GM12878 (cell line): Measurements from ENCODE around the gene FUZ. TPM values are rescaled to one million over a fixed set of nuclear protein-coding genes. Genes with fewer than 3 reads are reported as not detected.

Experiments used
- ATAC-seq: fragments of 200-7000 bp; cut with Tn5 transposase; 3 replicates; pipeline ENCODE4 v1.9.1; 2020; ENCODE audit warnings: mild to moderate bottlenecking, moderate library complexity
- BruUV-seq: library from RNA; stranded (reverse); fragments of 400-500 nt; replicated peaks from 2 replicates; lab custom pipeline; 2021; lab: Mats Ljungman, UMichigan
- CTCF ChIA-PET: fragments of 300-600 bp; sonication (Branson Sonifier 250); formaldehyde crosslinking; extraction: SDS; loops from one replicate; lab custom pipeline; 2021; ENCODE audit warnings: inconsistent platforms; lab: Yijun Ruan, JAX
- POLR2A ChIA-PET: fragments of 350-600 bp; formaldehyde crosslinking; extraction: SDS; loops from one replicate; lab custom pipeline; 2021; ENCODE audit warnings: inconsistent platforms; lab: Charles Lee
- RAD21 ChIA-PET: fragments of 300-600 bp; sonication (Branson Sonifier 250); formaldehyde crosslinking; loops from one replicate; lab custom pipeline; 2023; ENCODE audit warnings: antibody characterized with exemption; ENCODE audit not compliant: unreplicated experiment; lab: Charles Lee
- SMC1A ChIA-PET: fragments of 300-600 bp; sonication (Branson Sonifier 250); formaldehyde crosslinking; loops from one replicate; lab custom pipeline; 2023; ENCODE audit not compliant: unreplicated experiment, uncharacterized antibody; lab: Charles Lee
- DNase-seq: peaks from one replicate; pipeline ENCODE4 v3.0.0-alpha.2; 2011; ENCODE audit warnings: low read depth, low spot score
- FAIRE-seq: peaks from 3 replicates; lab custom pipeline; 2011; peaks lifted over from hg19 to GRCh38; lab: Jason Lieb, UNC
- H2AFZ ChIP-seq: 2 replicates; pipeline ENCODE4 v1.6.0; 2011; ENCODE audit warnings: low read depth, low read length, control low read depth; ENCODE audit not compliant: control insufficient read depth
- H3K27ac ChIP-seq: 2 replicates; pipeline ENCODE4 v1.5.1; 2011; ENCODE audit warnings: control low read depth; ENCODE audit not compliant: control insufficient read depth, insufficient read depth
- H3K27me3 ChIP-seq, 2 experiments: replicated peaks in 1 of 2; 2 replicates each; pipeline versions ENCODE4 v1.6.0 to v1.6.1; 2011; ENCODE audit warnings: low read length in 1 of 2; ENCODE audit not compliant: control insufficient read depth in 2 of 2, insufficient read depth in 2 of 2
- H3K36me3 ChIP-seq, 2 experiments: 2 replicates each; pipeline ENCODE4 v1.5.1; 2011; ENCODE audit warnings: low read length in 1 of 2; ENCODE audit not compliant: control insufficient read depth in 2 of 2, insufficient read depth in 2 of 2
- H3K4me1 ChIP-seq: 2 replicates; pipeline ENCODE4 v1.6.1; 2011; ENCODE audit warnings: mild to moderate bottlenecking, low read length, moderate library complexity, mixed read lengths; ENCODE audit not compliant: control insufficient read depth, insufficient read depth
- H3K4me2 ChIP-seq: 2 replicates; pipeline ENCODE4 v1.6.0; 2011; ENCODE audit warnings: control low read depth; ENCODE audit not compliant: control insufficient read depth, insufficient read depth
- H3K4me3 ChIP-seq: fragments of 200-600 bp; sonication (generic); 2 replicates; pipeline ENCODE4 v1.5.1; 2016
- H3K79me2 ChIP-seq: 2 replicates; pipeline ENCODE4 v1.6.0; 2011; ENCODE audit warnings: low read length; ENCODE audit not compliant: control insufficient read depth, insufficient read depth
- H3K9ac ChIP-seq: 2 replicates; pipeline ENCODE4 v1.8.0; 2011; ENCODE audit warnings: low read length, control low read depth, mixed read lengths; ENCODE audit not compliant: control insufficient read depth, insufficient read depth
- H3K9me3 ChIP-seq: replicated peaks from 3 replicates; pipeline ENCODE4 v1.5.1; 2011; ENCODE audit warnings: mild to moderate bottlenecking, low read length; ENCODE audit not compliant: control insufficient read depth, insufficient read depth
- H4K20me1 ChIP-seq: 2 replicates; pipeline ENCODE4 v1.6.0; 2011; ENCODE audit not compliant: control insufficient read depth, insufficient read depth
- ATF2 ChIP-seq: IDR thresholded peaks from 2 replicates; pipeline ENCODE4 v1.6.1; 2012; ENCODE audit warnings: low read length, inconsistent platforms
- WGBS: methylation state at CpG from one replicate; pipeline ENCODE4 v1.1.6; 2016; ENCODE audit warnings: low lambda C conversion rate; ENCODE audit not compliant: insufficient replicate concordance, insufficient coverage; ENCODE audit errors: missing lambda C conversion rate; 5-methylcytosine and 5-hydroxymethylcytosine counted together
- in situ Hi-C: fragments of 300-500 bp; cut with MboI; formaldehyde crosslinking; loops from 9 replicates; pipeline ENCODE4 v1.14.3; 2018; ENCODE audit warnings: mixed read lengths
- intact Hi-C: fragments of 100-400 bp; cut with micrococcal nuclease; formaldehyde crosslinking; loops from one replicate; pipeline ENCODE4 v1.14.2; 2022; ENCODE audit not compliant: unreplicated experiment
- polyA plus RNA-seq, 11 experiments: library from polyadenylated mRNA; depleted of rRNA in 4 of 11; unstranded in 6 of 11; stranded (reverse) in 5 of 11; fragments of >200 nt; fragmentation: Nextera tagmentation in 4 of 11; fragmentation: Illumina TruSeq in 1 of 11; extraction: Ambion mirVana in 4 of 11; extraction: Trizol in 1 of 11; gene quantifications; 1 replicate in 1 of 11; 2 replicates in 10 of 11; pipeline versions ENCODE4 v1.2.1 to v1.2.3, GENCODE V29; 2011 to 2016; ENCODE audit warnings: inconsistent platforms in 2 of 11, missing spikeins in 2 of 11, low read depth in 1 of 11
- total RNA-seq, 4 experiments: library from RNA; depleted of rRNA in 3 of 4; stranded (reverse); fragments of >200 nt in 3 of 4; fragmentation: Illumina TruSeq in 1 of 4; extraction: Trizol in 1 of 4; gene quantifications; 2 replicates each; pipeline versions ENCODE4 v1.2.1 to v1.2.3, GENCODE V29; 2013 to 2021
- TF ChIP-seq, protein P1 (sequence below): fragments of 450-650 bp; conservative IDR thresholded peaks from 2 replicates; pipeline ENCODE4 v1.6.1; 2017; ENCODE audit warnings: mild to moderate bottlenecking, moderate library complexity

Gene FUZ
- total and polyA plus RNA-seq, 10 of the 15 experiments (the other 5 are each of a cell fraction or from before 2014, with no cell fraction given), result 0.18 to 11.5 (median 8.8) TPM

DNA sequence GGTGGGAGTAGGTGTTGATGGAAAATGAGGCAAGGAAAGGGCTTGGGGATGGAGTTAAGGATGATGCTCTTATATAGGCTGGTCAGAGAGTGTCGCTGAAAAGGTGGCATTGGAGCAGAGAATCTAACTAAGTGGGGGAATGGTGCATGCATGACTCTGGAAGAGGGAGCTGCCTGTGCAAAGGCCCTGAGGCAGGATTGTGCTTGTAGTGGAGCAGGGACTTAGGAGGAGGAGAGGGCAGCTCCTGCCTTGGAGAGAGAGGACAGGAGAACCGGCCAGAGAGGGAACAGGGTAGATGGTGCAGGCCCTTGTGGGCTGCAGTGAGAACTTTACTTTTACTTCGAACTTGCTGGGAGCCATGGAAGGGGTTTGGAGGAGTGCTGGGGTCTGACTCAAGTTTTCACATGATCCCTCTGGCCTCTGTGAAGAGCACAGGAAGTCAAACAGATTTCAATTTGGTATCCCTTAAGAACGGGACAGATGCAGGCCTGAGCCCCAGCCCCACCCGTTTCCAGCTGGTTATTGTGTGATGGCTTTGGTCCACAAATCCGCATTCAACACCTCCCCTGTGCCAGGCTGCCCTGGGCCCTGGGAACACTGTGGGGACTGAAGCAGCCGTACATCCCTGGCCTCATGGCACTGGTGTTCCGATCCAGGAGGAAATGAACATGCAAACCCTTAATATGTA, 39.3 kb downstream of the FUZ start (continued):
- TF ChIP-seq ATF2, result no peak

DNA sequence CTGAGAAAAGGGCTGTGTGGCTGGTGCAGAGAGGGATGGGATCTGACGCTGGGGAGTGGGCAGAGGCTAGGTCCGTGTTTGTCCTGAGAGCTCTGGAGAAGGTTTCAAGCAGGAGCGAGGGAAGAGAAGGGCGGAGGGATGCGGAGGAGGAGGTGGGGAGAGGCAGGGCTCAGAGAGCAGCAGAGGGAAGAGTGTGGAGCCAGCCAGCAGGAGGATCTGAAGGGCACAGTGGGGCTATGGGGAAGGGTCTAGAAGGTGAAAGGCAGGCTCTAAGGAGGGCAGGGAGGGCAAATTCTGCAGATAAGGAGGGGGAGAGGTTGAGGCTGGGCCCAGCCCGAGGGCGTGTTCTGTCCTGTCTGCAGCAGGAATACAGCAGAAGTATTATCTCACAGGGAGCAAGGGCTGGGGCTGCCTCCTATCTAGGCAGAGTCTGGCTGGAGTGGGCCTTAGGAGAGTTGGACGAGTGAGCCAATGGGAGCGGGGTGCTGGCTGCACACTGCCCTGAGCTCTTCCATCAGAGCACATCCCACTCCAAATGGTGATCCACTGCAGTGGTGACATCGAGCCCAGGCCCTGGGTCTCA, 40.2 kb downstream of the FUZ start:
- peaks cover 14% of the 10 kb centered on the region for H3K79me2 ChIP-seq
- TF ChIP-seq, protein P1, sequence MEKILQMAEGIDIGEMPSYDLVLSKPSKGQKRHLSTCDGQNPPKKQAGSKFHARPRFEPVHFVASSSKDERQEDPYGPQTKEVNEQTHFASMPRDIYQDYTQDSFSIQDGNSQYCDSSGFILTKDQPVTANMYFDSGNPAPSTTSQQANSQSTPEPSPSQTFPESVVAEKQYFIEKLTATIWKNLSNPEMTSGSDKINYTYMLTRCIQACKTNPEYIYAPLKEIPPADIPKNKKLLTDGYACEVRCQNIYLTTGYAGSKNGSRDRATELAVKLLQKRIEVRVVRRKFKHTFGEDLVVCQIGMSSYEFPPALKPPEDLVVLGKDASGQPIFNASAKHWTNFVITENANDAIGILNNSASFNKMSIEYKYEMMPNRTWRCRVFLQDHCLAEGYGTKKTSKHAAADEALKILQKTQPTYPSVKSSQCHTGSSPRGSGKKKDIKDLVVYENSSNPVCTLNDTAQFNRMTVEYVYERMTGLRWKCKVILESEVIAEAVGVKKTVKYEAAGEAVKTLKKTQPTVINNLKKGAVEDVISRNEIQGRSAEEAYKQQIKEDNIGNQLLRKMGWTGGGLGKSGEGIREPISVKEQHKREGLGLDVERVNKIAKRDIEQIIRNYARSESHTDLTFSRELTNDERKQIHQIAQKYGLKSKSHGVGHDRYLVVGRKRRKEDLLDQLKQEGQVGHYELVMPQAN, result no peak
- DNase-seq, result no peak
- H3K9me3 ChIP-seq, result no peaks in the 10 kb centered on the region
- H2AFZ ChIP-seq, result no peak overlapping the region
- POLR2A ChIA-PET, result no interaction called here
- no peak overlapping the region for H3K9ac ChIP-seq
- H3K4me2 ChIP-seq, result no peak overlapping the region
- CTCF ChIA-PET, result no interaction called here
- no peaks in the 10 kb centered on the region for H3K27me3 ChIP-seq
- ATAC-seq, result no peak
- WGBS, result 96% methylated on average over 10 of the region's 10 CpGs
- FAIRE-seq, result no peak
- no peak overlapping the region for H3K27ac ChIP-seq
- intact Hi-C loops (no loop called here), in situ Hi-C loops (no loop called here)
- H3K36me3 ChIP-seq, result peaks cover 0 to 2% of the 10 kb centered on the region in 2 experiments; a peak in 2 of 4 replicates
- RAD21 ChIA-PET, result no interaction called here
- SMC1A ChIA-PET, result no interaction called here
- no peak overlapping the region for H3K4me3 ChIP-seq
- no peaks in the 10 kb centered on the region for H4K20me1 ChIP-seq
- BruUV-seq, result no TSS peak
- peaks cover 6% of the 10 kb centered on the region; the same call in 1 of the 2 replicates for H3K4me1 ChIP-seq
